HG03175 (cell line): ENCODE data around the gene ARHGEF7.

Source experiments
- ATAC-seq: cut with Tn5 transposase; IDR thresholded peaks from one replicate; pipeline ENCODE4 v1.9.1; 2021; ENCODE audit warnings: mild to moderate bottlenecking, moderate library complexity; ENCODE audit not compliant: unreplicated experiment

ARHGEF7 gene

DNA sequence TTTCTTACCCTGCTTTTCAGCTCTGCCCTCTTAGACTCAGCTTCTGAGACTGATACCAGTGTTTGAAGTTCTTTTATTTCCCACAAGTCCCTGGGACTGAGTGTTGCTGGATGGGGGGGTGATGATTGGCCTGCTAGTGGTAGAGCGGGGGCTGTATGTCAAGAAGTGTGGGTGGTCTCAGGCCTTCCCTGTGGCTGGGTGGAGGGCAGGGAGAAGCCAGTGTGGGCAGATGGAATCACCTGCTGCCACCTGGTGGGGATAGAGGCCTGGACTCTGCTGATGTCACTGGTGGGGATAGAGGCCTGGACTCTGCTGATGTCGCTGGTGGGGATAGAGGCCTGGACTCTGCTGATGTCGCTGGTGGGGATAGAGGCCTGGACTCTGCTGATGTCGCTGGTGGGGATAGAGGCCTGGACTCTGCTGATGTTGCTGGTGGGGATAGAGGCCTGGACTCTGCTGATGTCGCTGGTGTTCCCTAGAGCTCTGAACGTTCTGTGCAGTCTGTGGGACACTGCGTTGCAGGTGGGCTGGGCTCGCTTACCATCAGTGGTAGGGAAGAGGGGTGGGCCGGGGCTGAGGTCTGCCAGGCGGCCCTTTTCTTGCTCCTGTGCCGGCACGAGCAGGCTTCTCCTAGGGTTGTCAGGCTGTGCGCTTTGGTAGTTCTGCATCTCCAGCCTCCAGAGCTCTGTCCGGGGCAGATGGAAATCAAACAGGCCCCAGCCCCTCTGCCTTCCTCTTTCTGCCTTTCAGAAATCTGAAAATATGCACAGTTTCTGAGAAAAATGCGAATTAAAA, 101.3 kb downstream of the ARHGEF7 start:
- no peak for ATAC-seq

DNA sequence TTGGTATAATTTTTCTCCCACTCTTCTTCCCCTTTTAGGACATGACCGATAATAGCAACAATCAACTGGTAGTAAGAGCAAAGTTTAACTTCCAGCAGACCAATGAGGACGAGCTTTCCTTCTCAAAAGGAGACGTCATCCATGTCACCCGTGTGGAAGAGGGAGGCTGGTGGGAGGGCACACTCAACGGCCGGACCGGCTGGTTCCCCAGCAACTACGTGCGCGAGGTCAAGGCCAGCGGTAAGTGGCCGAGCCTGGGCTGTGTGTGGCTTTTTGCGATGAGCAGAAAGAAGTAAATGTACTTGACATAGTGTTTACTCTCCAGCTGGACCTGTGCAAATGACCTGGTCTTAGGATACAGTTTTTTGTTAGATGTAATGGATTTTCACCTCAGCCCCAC, 102.5 kb downstream of the ARHGEF7 start:
- ATAC-seq, result no peak

DNA sequence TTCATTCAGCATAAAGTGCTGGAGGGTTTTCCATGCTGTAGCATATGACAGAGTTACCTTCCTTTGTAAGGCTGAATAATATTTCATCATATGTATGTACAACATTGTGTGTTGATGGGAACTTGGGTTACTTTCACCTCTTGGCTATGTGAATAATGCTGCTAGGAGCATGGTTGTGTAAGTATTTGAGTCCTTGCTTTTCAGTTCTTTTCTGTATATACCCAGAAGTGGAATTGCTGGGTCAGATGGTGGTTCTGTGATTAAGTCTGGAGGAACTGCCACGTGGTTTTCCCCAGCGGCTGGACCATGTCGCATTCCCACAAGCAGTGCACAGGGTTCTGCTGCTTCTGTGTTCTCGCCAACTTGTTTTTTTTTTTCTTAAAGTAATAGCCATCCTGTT, 104.2 kb downstream of the ARHGEF7 start:
- no peak for ATAC-seq

DNA sequence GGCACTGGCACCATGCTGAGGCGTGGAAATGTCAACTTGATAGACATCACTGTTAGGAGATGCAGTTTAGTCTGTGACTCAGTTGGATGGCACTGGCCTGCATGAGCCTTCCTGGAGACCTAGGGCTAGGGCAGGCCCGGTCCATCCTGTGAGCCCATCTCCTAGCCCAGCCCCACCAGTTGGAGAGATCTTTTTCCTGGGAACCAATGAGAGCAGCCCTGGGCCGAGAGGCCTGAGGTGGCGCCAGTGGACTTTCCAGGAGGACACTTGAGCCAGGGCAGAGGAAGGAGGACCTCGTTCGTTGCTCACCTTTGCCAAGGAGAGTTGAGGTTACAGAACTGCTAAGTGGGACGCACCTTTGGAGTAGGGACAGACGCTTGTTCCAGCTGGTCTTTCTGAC, 104.8 kb downstream of the ARHGEF7 start:
- ATAC-seq, result no peak

DNA sequence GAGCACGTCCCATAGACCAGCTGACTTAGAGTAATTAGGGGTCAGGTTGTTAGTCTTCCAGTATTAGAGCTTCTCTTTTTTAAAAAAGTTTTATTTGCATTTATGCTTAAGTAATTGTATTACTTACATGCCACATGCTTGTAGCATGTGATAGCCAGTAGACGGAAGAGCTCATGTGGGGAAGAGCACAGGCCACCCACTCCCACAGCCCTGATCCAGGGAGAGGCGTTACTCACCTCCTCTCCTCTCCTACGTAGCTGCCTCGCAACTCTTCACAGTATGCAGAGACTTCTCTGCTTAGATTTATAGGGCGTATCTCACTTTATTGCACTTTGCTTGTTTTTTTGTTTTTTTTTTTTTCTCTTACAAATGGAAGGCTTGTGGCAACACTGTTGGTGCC, 110.1 kb downstream of the ARHGEF7 start:
- no peak for ATAC-seq

DNA sequence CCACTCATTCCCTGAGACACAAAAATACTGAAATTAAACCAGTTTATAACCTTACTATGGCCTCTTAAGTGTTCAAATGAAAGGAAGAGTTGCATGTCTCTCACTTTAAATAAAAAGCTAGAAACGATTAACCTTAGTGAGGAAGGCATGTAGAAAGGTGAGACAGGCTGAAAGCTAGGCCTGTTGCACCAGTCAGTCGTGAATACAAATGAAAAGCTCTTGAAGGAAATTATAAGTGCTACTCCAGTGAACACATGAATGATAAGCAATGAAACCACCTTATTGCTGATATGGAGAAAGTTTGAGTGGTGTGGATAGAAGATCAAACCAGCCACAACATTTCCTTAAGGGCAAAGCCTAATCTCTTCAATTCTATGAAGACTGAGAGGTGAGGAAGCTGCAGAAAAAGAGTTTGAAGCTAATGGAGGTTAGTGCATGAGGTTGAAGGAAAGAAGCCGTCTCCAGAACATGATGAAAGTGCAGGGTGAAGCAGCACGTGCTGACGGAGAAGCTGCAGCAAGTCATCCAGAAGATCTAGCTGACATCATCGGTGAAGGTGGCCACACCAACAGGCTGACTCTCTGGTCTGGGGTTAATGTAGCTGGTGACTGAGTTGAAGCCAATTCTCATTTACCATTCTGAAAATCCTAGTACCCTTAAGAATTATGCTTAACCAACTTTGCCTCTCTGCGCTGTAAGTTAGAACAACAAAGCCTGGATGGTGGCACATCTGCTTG, 110.9 kb downstream of the ARHGEF7 start:
- ATAC-seq, result no peak

DNA sequence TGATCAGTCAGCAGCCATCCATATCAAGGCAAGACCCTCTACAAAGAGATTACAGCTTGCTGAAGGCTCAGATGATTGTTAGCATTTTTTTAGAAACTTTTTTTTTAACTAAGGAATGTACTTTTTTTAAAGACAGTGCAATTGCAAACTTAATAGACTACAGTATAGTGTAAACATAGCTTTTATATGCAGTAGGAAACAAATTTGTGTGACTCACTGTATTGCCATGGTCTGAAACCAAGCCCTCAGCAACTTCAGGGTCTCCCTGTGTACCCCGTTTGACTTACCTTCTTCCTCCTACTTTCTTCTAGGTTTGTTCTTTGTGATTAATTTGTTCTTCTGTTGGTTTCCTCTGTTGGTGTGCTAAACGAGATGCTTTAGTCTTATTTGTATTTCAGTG, 112.3 kb downstream of the ARHGEF7 start:
- ATAC-seq, result no peak

DNA sequence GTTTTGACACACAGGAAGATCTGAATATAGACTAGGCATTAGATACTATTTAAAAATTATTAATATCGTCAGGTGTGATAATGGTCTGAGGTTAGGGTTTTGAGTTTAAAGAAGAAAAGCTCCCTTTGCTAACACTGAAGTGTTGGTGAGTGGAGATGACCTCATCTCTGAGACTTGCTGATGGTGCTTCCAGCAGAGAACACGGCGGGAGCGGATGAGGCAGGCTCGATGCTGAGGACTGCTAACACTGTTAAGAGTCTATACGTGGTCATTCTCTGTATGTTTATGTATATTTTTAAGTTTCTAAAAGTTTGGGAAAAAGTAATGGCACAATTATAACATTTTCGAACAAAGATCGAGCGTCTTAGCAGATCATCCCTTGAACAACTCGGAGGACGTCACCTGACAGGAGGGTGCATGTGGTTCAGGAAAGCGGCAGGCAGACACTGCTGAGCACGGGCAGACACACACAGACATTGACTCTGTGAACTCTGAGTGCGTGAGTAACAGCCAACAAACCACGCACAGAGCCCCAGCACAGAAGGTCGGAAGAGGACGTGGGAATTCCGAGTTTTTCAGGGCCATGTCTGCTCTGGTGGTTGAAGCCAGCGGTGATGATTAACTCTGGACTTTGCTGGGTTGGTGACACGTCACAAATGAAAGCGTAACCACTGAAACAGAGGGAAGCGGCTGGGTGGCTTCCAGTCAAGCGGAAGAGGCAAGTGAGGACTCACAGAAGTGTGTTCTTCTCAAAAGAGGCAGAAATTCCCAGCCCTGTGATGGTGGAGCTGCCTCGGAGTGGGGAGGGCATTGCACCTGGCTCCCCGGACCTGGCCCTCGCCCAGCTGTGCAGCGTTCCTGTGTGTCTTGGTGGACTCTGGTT, 113.4 kb downstream of the ARHGEF7 start:
- ATAC-seq, result no peak

DNA sequence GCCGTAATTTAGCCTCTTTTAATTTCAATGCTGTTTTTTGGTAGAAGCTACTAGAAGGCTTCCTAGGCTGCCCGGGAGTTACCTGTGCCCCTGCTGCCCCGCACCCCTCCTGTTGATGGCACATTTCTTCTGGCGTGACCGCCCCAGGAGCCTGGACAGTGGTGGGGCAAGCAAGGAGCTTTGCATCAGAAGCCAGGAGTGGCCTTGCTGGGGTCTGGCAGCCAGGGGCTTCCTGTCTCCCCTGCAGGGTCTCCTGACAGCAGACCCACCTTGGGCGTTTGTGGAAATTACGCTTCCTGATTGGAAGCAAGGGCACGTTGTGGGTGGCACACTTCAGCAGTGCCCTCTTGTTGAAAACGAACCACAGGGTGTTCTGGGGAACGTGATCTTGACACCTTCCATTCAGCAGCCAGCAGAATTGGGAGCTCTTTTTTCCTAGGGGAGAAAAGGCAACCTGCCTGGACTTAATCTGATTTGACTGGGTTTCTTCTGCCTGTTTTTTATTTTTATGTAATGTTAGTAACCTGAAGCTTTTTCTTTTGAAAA, 115.3 kb downstream of the ARHGEF7 start:
- no peak for ATAC-seq

DNA sequence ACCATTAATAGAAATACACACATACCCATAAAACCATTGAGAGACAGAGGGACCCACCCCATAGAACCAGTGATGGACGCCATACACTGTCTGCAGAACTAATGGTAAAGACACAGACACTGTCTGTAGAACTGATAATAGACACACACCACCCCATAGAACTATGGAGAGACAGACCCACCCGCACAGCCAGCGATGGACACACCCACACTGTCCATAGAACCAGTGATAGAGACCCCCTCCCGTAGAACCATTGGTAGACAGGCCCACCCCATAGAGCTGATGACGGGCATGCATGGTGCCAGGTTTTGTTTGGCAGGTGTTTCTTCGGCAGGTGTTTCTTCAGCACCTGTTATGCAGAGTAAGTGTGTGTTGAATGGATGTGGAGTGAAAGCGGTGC, 117.1 kb downstream of the ARHGEF7 start:
- ATAC-seq, result no peak

DNA sequence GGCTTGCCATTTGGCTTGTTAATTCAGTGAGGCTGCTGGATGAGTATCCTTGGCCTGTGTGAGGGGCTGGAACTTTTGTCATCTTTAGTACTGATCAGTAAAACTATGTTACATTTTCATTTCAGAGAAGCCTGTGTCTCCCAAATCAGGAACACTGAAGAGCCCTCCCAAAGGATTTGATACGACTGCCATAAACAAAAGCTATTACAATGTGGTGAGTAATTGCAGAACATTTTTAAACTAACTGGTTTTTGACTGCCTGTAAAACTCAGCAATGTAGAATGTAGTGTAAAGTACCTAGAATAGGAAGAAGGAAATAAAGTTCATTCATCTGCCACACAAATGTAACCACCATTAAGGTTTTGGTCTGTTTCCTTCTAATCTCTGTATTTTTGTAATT, 118.0 kb downstream of the ARHGEF7 start:
- no peak for ATAC-seq

DNA sequence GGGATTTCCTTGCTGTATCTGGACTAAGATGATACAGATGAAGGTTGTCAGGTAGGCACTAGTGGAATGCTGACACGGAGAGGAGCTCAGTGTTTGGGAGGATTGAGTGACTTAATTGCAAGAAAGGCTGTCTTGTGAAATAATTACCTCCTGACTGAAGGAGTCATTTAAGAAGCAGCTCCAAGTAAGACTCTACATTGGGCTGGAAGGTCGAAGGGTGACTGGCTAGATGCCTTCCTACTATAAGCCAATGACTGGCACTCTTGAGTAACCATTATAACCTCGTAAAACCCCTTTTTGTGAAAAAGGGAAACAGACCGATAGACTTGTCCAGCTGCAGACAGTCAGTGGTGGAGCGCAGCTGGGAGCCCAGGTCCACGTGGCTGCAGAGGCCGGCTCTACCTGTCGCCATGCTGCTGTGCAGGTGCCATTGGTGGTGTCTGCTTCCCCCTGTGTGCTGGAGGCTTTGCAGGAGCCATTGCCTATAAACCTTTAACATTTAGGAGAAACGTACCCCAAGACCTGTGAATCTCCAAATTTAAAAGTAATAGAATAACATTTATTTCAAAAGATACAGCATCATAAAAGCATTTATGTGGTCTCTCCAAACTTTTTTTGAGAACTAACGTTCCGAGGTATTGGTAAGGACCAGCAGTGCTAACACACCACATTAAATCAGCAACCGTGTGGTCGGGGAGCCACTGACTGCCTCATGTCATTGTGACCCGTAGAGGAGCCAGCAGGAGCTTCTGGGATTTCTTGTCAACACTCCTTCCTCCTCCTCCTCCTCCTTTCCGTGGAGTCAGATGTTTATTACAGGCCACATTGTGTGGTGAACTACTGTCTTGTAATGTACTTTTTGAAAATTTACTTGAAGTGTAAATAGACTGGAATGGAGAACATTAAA, 124.9 kb downstream of the ARHGEF7 start:
- ATAC-seq, result no peak

DNA sequence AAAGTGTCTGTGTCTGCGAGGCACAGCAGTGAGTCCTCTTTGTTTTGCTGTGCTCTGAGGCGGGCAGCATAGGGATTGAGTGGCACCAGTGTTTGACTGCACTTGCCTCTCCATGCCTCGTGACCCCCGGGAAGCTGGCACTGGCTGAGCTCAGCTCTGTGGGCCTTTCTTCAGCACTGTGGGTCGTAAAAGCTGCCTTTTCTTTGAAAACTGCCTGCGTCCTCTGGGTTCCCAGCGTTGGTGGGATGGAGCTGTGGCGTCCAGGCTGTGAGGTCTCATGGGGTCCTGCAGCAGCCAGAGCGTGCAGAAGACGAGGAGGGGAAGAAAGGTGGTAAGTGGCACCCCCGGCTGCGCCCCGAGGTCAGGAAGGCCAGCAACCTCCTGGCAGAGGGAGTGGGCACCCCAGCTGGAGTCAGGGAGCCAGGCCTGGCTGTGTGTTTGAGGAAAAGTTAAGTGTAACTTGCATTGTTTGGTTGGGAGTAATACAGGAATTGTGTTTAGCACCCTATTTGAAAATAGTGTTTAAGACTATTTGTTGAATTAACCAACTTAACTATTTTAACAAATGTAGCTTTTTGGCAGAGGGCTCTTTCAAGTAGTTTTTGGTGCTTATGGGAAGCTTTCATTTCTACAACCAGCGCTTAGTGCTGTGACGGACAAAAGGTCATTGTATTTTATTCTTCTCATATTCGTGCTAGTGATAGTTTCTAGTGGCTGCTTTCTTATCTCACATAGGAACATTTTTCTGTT, 126.1 kb downstream of the ARHGEF7 start:
- no peak for ATAC-seq

DNA sequence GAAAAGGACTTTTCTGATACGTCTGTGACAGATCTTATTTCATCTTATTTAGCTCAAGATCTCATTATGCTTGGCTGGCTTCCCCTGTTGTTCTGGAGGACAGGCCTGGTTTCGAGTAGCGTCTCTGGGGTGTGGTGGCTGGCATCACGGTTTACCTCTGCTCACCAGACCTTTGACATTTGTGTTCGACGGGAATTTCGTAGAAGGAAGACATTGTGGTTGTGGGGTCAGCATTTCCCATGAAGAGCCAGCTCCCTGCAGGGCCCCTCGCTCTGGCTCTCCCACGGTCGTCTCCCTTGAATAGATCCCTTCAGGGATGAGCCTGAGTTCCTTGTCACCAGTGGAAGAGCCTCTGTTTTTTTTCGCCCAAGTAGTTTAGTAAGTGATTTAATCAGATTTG, 126.8 kb downstream of the ARHGEF7 start:
- ATAC-seq, result no peak

DNA sequence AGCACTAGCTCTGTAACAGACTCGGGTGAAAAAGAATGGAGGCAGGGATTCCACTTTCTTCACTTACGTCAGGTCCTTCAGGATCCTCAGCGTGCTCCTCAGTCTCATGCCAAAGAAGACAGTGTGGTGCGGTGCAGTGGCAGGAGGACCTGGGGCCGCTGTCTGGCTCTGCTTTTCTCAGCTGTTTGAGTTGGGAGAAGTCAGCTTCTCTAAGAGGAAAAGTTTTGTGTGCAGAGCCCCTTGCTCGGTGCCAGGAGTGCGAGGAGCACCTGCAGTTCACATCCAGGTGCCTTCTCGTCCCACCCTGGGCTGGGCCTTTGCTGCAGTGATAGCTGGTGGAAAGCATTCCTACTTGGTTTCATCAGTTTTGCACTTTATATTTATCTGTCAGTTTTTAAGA, 127.5 kb downstream of the ARHGEF7 start:
- no peak for ATAC-seq

DNA sequence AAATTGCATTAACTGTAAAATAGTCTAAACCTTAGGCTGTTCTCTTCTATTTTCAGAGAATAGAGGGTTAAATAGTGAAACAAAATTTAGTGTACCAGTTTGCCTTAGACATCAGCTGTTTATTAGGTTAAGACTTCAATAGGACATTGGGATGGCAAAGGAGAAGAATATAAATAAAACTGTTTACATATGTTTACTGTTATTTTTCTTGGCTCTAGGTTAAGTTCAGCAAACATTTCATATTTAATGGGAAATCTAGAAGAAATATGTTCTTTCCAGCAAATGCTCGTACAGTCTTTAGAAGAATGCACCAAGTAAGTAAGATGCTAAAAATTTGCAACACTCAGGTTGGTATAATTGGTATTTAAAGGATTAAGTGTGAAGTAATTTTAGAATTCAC, 128.9 kb downstream of the ARHGEF7 start:
- ATAC-seq, result no peak

DNA sequence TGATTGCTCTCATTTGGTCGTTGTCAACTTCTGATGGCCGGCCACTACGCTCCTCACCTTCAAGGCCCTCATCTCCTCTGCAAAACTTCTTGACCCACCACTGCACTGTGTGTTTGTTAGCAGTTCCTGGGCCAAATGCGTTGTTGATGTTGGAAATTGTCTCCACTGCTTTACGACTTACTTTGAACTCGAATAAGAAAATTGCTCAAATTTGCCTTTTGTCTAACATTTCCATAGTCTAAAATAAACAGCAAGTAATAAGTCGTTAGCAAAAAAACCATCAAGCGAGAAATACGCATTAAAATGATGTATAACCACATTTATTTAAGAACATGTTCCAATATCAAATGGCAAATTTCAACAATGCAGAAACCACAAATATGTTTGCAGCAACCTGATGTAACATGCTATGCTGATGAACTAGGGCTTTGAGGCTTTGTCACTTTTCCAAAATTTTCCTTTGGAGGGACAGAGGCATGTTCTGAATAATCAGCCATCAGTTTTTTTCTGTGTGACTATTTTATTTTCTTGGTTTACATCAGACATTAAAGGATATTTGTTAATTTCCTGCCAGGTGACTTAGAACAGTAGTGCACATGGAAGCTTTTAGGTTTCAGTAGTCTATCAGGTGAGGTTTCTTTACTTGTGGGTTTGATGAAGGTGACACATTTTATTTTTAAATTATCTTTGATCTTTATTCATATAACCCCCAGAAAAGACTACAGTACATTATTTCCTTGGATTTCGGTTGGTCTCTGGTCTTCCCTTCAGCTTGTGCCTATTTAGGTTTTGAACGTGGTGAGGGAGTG, 130.7 kb downstream of the ARHGEF7 start:
- no peak for ATAC-seq

DNA sequence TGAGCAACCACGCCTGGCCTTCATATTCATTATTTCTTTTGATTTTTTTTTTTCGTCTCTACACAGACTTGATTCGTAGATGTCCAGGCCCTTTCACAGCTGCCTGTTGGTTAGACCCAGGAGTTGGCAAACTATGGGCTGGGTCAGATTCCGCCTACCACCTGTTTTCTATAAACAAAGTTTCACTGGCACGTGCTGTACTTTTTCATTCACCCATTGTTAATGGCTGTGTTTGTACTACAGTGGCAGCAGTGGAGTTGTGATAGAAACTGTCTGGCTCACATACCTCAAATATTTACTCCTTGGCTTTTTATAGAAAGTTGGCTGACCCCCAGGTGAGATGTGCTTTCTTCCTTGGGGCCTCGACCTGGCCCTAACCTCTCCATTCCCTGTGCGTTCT, 132.4 kb downstream of the ARHGEF7 start:
- no peak for ATAC-seq

DNA sequence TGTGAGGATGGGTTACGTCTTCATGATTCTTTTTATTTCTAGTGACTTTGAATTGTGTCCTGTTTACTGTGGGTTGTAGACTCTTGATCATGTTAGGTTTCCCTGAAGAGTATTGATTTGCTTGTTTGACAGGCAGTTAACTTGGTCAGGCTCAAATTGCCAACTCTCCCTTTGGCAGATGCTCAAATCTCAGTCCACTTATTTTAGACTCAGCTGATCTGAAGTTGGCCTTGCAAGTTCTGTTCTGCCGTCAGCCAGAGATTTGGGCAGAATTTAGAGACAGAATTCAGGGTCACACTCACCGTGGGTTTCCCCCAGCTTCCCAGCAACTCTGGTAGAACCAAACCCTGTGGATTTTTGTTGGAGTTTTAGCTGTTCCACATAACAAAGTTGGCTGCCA, 133.7 kb downstream of the ARHGEF7 start:
- ATAC-seq, result no peak
